ENCODE measurements around the gene TRIM47. TPM values are rescaled to one million over a fixed set of nuclear protein-coding genes. Genes with fewer than 3 reads are reported as not detected.
A peak's percentile ranks its signal among the peaks of the same experiment; 100 is the strongest.

The TRIM47 gene
- total and polyA plus RNA-seq, 2 of the 13 experiments (the other 11 are each of a cell fraction or from before 2014, with no cell fraction given) = 33.5 to 82.0 TPM

- no peak for TF ChIP-seq MIER3 (CRISPR knock-in tag; IDR thresholded peaks at IDR 0.05; ENCODE audit: borderline replicate concordance)
- TF ChIP-seq GATAD1 (CRISPR knock-in tag; IDR thresholded peaks at IDR 0.05) = no peak; the same call in 1 of the 2 replicates
- TF ChIP-seq MYNN (CRISPR knock-in tag; IDR thresholded peaks at IDR 0.05; ENCODE audit: low read depth) = peak; percentile 90; the same call in 1 of the 2 replicates
- no peak for TF ChIP-seq TSC22D2 (CRISPR knock-in tag; IDR thresholded peaks at IDR 0.05; ENCODE audit: borderline replicate concordance)
- no peak for TF ChIP-seq ZBTB21 (CRISPR knock-in tag; IDR thresholded peaks at IDR 0.05)
- TF ChIP-seq ZNF839 (CRISPR knock-in tag; IDR thresholded peaks at IDR 0.05; ENCODE audit: borderline replicate concordance) = peak; percentile 74; the same call in 1 of the 2 replicates
- TF ChIP-seq, protein P1, sequence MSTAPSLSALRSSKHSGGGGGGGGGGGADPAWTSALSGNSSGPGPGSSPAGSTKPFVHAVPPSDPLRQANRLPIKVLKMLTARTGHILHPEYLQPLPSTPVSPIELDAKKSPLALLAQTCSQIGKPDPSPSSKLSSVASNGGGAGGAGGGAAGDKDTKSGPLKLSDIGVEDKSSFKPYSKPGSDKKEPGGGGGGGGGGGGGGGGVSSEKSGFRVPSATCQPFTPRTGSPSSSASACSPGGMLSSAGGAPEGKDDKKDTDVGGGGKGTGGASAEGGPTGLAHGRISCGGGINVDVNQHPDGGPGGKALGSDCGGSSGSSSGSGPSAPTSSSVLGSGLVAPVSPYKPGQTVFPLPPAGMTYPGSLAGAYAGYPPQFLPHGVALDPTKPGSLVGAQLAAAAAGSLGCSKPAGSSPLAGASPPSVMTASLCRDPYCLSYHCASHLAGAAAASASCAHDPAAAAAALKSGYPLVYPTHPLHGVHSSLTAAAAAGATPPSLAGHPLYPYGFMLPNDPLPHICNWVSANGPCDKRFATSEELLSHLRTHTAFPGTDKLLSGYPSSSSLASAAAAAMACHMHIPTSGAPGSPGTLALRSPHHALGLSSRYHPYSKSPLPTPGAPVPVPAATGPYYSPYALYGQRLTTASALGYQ (CRISPR knock-in tag; IDR thresholded peaks at IDR 0.05) = no peak
- TF ChIP-seq ZNF878 (CRISPR knock-in tag; IDR thresholded peaks at IDR 0.05) = peak; percentile 66; the same call in 1 of the 2 replicates
- no peak for TF ChIP-seq MED8 (CRISPR knock-in tag; IDR thresholded peaks at IDR 0.05; ENCODE audit: insufficient replicate concordance)
- TF ChIP-seq, protein P2, sequence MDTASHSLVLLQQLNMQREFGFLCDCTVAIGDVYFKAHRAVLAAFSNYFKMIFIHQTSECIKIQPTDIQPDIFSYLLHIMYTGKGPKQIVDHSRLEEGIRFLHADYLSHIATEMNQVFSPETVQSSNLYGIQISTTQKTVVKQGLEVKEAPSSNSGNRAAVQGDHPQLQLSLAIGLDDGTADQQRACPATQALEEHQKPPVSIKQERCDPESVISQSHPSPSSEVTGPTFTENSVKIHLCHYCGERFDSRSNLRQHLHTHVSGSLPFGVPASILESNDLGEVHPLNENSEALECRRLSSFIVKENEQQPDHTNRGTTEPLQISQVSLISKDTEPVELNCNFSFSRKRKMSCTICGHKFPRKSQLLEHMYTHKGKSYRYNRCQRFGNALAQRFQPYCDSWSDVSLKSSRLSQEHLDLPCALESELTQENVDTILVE (CRISPR knock-in tag; IDR thresholded peaks at IDR 0.05) = no peak
- TF ChIP-seq FOXK1 (CRISPR knock-in tag; IDR thresholded peaks at IDR 0.05; ENCODE audit: borderline replicate concordance, low read depth) = peak; percentile 13; the same call in 1 of the 2 replicates
- TF ChIP-seq ZNF678 (CRISPR knock-in tag; IDR thresholded peaks at IDR 0.05) = 0 out of 2 replicates have a peak, but pooled peaks have one; percentile 73
- TF ChIP-seq HHEX (CRISPR knock-in tag; IDR thresholded peaks at IDR 0.05) = peak; percentile 7; the same call in 1 of the 2 replicates
- TF ChIP-seq ZNF264 (CRISPR knock-in tag; IDR thresholded peaks at IDR 0.05) = no peak
- TF ChIP-seq, protein P3, sequence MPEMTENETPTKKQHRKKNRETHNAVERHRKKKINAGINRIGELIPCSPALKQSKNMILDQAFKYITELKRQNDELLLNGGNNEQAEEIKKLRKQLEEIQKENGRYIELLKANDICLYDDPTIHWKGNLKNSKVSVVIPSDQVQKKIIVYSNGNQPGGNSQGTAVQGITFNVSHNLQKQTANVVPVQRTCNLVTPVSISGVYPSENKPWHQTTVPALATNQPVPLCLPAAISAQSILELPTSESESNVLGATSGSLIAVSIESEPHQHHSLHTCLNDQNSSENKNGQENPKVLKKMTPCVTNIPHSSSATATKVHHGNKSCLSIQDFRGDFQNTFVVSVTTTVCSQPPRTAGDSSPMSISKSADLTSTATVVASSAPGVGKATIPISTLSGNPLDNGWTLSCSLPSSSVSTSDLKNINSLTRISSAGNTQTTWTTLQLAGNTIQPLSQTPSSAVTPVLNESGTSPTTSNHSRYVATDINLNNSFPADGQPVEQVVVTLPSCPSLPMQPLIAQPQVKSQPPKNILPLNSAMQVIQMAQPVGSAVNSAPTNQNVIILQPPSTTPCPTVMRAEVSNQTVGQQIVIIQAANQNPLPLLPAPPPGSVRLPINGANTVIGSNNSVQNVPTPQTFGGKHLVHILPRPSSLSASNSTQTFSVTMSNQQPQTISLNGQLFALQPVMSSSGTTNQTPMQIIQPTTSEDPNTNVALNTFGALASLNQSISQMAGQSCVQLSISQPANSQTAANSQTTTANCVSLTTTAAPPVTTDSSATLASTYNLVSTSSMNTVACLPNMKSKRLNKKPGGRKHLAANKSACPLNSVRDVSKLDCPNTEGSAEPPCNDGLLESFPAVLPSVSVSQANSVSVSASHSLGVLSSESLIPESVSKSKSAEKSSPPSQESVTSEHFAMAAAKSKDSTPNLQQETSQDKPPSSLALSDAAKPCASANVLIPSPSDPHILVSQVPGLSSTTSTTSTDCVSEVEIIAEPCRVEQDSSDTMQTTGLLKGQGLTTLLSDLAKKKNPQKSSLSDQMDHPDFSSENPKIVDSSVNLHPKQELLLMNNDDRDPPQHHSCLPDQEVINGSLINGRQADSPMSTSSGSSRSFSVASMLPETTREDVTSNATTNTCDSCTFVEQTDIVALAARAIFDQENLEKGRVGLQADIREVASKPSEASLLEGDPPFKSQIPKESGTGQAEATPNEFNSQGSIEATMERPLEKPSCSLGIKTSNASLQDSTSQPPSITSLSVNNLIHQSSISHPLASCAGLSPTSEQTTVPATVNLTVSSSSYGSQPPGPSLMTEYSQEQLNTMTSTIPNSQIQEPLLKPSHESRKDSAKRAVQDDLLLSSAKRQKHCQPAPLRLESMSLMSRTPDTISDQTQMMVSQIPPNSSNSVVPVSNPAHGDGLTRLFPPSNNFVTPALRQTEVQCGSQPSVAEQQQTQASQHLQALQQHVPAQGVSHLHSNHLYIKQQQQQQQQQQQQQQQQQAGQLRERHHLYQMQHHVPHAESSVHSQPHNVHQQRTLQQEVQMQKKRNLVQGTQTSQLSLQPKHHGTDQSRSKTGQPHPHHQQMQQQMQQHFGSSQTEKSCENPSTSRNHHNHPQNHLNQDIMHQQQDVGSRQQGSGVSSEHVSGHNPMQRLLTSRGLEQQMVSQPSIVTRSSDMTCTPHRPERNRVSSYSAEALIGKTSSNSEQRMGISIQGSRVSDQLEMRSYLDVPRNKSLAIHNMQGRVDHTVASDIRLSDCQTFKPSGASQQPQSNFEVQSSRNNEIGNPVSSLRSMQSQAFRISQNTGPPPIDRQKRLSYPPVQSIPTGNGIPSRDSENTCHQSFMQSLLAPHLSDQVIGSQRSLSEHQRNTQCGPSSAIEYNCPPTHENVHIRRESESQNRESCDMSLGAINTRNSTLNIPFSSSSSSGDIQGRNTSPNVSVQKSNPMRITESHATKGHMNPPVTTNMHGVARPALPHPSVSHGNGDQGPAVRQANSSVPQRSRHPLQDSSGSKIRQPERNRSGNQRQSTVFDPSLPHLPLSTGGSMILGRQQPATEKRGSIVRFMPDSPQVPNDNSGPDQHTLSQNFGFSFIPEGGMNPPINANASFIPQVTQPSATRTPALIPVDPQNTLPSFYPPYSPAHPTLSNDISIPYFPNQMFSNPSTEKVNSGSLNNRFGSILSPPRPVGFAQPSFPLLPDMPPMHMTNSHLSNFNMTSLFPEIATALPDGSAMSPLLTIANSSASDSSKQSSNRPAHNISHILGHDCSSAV (CRISPR knock-in tag; IDR thresholded peaks at IDR 0.05; ENCODE audit: borderline replicate concordance) = no peak
- no peak for TF ChIP-seq ZSCAN21 (CRISPR knock-in tag; IDR thresholded peaks at IDR 0.05; ENCODE audit: borderline replicate concordance)
- TF ChIP-seq TCF12 (IDR thresholded peaks at IDR 0.05) = no peak
- TF ChIP-seq TCF12 (CRISPR knock-in tag; IDR thresholded peaks at IDR 0.05) = no peak
Observed at GRCh38 chr17:75876938-75877751, 1.2 kb downstream of the TRIM47 start (continued).

Measured in HepG2 (cell line).